Duodenal mucosa (tissue), 2 donors: ENCODE results near the gene OLFML2B.

Experiments used
- H3K27ac ChIP-seq: one replicate; pipeline ENCODE4 v1.7.0; 2013; ENCODE audit warnings: low read depth, low read length
- H3K27me3 ChIP-seq, 2 donors: one replicate each; pipeline ENCODE4 v1.7.0; 2013; ENCODE audit warnings: low read length in 2 of 2, control low read depth in 1 of 2; ENCODE audit not compliant: insufficient read depth in 2 of 2, control insufficient read depth in 1 of 2
- H3K36me3 ChIP-seq, 2 donors: one replicate each; pipeline ENCODE4 v1.7.0; 2013; ENCODE audit warnings: low read length in 2 of 2, control low read depth in 1 of 2; ENCODE audit not compliant: insufficient read depth in 2 of 2, control insufficient read depth in 1 of 2
- H3K4me1 ChIP-seq, 2 donors: one replicate each; pipeline ENCODE4 v1.7.0; 2013; ENCODE audit warnings: low read length in 2 of 2, control low read depth in 1 of 2; ENCODE audit not compliant: insufficient read depth in 2 of 2, control insufficient read depth in 1 of 2
- H3K4me3 ChIP-seq, 2 donors: one replicate each; pipeline ENCODE4 v1.7.0; 2013; ENCODE audit warnings: low read length in 2 of 2, low read depth in 1 of 2
- H3K9ac ChIP-seq, 2 donors: one replicate each; pipeline ENCODE4 v1.7.0; 2013; ENCODE audit warnings: low read length in 2 of 2, low read depth in 1 of 2
- H3K9me3 ChIP-seq, 2 donors: one replicate each; pipeline ENCODE4 v1.7.0; 2013; ENCODE audit warnings: low read length in 2 of 2, control low read depth in 1 of 2; ENCODE audit not compliant: control insufficient read depth in 1 of 2

OLFML2B gene

GRCh38 chr1:162011337-162012012, 12.2 kb downstream of the OLFML2B start:
- H3K9me3 ChIP-seq, result peaks cover 0 to 5% of the 10 kb centered on the region in 2 donors
- H3K4me3 ChIP-seq, result no peak overlapping the region
- no peaks in the 10 kb centered on the region for H3K27me3 ChIP-seq
- no peak overlapping the region for H3K27ac ChIP-seq
- no peaks in the 10 kb centered on the region for H3K4me1 ChIP-seq
- H3K36me3 ChIP-seq, result no peaks in the 10 kb centered on the region
- H3K9ac ChIP-seq, result no peak overlapping the region

GRCh38 chr1:162010175-162010506, 13.5 kb downstream of the OLFML2B start:
- Histone ChIP-seq H3K4me3 (no peak overlapping the region), H3K36me3 (no peaks in the 10 kb centered on the region), H3K27ac (no peak overlapping the region), H3K27me3 (no peaks in the 10 kb centered on the region), H3K4me1 (no peaks in the 10 kb centered on the region), H3K9me3 (peaks cover 0 to 5% of the 10 kb centered on the region in 2 donors), H3K9ac (no peak overlapping the region)

GRCh38 chr1:162009501-162010174, 14.0 kb downstream of the OLFML2B start:
- Histone ChIP-seq H3K9me3 (peaks cover 0 to 5% of the 10 kb centered on the region in 2 donors), H3K4me1 (no peaks in the 10 kb centered on the region), H3K4me3 (no peak overlapping the region), H3K27me3 (peaks cover 0 to 3% of the 10 kb centered on the region in 2 donors), H3K36me3 (no peaks in the 10 kb centered on the region), H3K9ac (no peak overlapping the region), H3K27ac (no peak overlapping the region)

- Histone ChIP-seq H3K36me3 (no peaks in the 10 kb centered on the region), H3K4me3 (no peak overlapping the region), H3K4me1 (no peaks in the 10 kb centered on the region), H3K27ac (no peak overlapping the region), H3K9ac (no peak overlapping the region), H3K9me3 (peaks cover 0 to 5% of the 10 kb centered on the region in 2 donors), H3K27me3 (peaks cover 0 to 3% of the 10 kb centered on the region in 2 donors)
Observed at GRCh38 chr1:162008799-162009198, 14.9 kb downstream of the OLFML2B start.

GRCh38 chr1:162007466-162007865, 16.2 kb downstream of the OLFML2B start:
- no peak overlapping the region for H3K9ac ChIP-seq
- H3K36me3 ChIP-seq, result no peaks in the 10 kb centered on the region

GRCh38 chr1:162006081-162006480, 17.6 kb downstream of the OLFML2B start:
- Histone ChIP-seq H3K4me3 (no peak overlapping the region), H3K36me3 (no peaks in the 10 kb centered on the region), H3K27me3 (peaks cover 0 to 3% of the 10 kb centered on the region in 2 donors), H3K9ac (no peak overlapping the region), H3K4me1 (no peaks in the 10 kb centered on the region), H3K27ac (no peak overlapping the region), H3K9me3 (no peaks in the 10 kb centered on the region)

More at GRCh38 chr1:162007466-162007865, 16.2 kb downstream of the OLFML2B start:
- peaks cover 0 to 3% of the 10 kb centered on the region in 2 donors for H3K27me3 ChIP-seq
- H3K9me3 ChIP-seq, result no peaks in the 10 kb centered on the region
- H3K27ac ChIP-seq, result no peak overlapping the region
- no peaks in the 10 kb centered on the region for H3K4me1 ChIP-seq
- no peak overlapping the region for H3K4me3 ChIP-seq

- Histone ChIP-seq H3K4me3 (no peak overlapping the region), H3K9ac (no peak overlapping the region), H3K36me3 (no peaks in the 10 kb centered on the region), H3K27ac (no peak overlapping the region), H3K9me3 (no peaks in the 10 kb centered on the region), H3K4me1 (no peaks in the 10 kb centered on the region), H3K27me3 (peaks cover 0 to 3% of the 10 kb centered on the region in 2 donors)
Observed at GRCh38 chr1:162004441-162004950, 19.2 kb downstream of the OLFML2B start.

GRCh38 chr1:162003830-162004215, 19.8 kb downstream of the OLFML2B start:
- H3K27me3 ChIP-seq, result peaks cover 0 to 3% of the 10 kb centered on the region in 2 donors
- no peaks in the 10 kb centered on the region for H3K9me3 ChIP-seq
- no peak overlapping the region for H3K9ac ChIP-seq
- H3K4me1 ChIP-seq, result no peaks in the 10 kb centered on the region
- H3K27ac ChIP-seq, result no peak overlapping the region
- H3K36me3 ChIP-seq, result no peaks in the 10 kb centered on the region
- H3K4me3 ChIP-seq, result no peak overlapping the region

- Histone ChIP-seq H3K9ac (no peak overlapping the region), H3K9me3 (no peaks in the 10 kb centered on the region), H3K27ac (no peak overlapping the region), H3K36me3 (no peaks in the 10 kb centered on the region), H3K4me1 (no peaks in the 10 kb centered on the region), H3K4me3 (no peak overlapping the region), H3K27me3 (peaks cover 0 to 3% of the 10 kb centered on the region in 2 donors)
Observed at GRCh38 chr1:162003061-162003829, 20.4 kb downstream of the OLFML2B start.

- no peaks in the 10 kb centered on the region for H3K9me3 ChIP-seq
- H3K4me3 ChIP-seq, result no peak overlapping the region
- peaks cover 0 to 3% of the 10 kb centered on the region in 2 donors for H3K27me3 ChIP-seq
- no peaks in the 10 kb centered on the region for H3K4me1 ChIP-seq
- H3K27ac ChIP-seq, result no peak overlapping the region
- H3K9ac ChIP-seq, result no peak overlapping the region
- no peaks in the 10 kb centered on the region for H3K36me3 ChIP-seq
Observed at GRCh38 chr1:162000053-162000420, 23.6 kb downstream of the OLFML2B start.
